Measurements from ENCODE around the gene HIPK3. TPM values are rescaled to one million over a fixed set of nuclear protein-coding genes. Genes with fewer than 3 reads are reported as not detected.

The HIPK3 gene
- total RNA-seq, 2 donors from 2014 or later = 31.6 to 33.2 TPM

DNA sequence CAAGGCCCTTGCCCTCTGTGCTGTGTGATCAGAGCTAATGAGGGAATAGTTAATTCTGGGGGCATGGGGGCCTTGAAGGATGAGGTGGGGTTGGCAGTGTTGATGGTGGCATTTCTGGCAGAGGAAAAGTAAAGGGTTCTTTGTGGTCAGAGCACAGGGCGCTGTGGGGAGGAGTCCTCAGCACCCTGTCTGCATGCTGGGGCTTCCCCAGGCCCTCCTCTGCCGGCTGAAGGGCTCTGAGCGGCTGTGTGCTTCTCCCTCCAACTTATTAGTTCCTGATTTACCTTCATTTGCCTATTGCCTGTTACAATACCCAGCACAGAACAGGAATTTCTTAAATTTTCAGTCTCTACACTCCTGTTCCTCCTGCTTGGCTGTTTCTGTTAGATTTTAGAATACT, 122.8 kb downstream of the HIPK3 start:
- Histone ChIP-seq H3K9ac (ENCODE audit: extremely low read depth, low read length, poor library complexity, severe bottlenecking) (no peak overlapping the region), H3K27ac (ENCODE audit: low read depth, low read length) (no peak overlapping the region), H3K4me3 (ENCODE audit: low read length) (no peak overlapping the region), H3K36me3 (ENCODE audit: control insufficient read depth, insufficient read depth, low read length) (no peaks in the 10 kb centered on the region), H3K4me1 (ENCODE audit: control insufficient read depth, insufficient read depth, low read length) (peaks cover 3% of the 10 kb centered on the region), H3K9me3 (ENCODE audit: control insufficient read depth, low read length) (no peaks in the 10 kb centered on the region), H3K27me3 (ENCODE audit: control insufficient read depth, insufficient read depth, low read length, poor library complexity, severe bottlenecking) (peaks cover 33% of the 10 kb centered on the region)
- Mint-ChIP-seq H3K27me3 (ENCODE audit: insufficient read depth) (peaks cover 45% of the 10 kb centered on the region), H3K27ac (no peak overlapping the region), H3K4me1 (peaks cover 3% of the 10 kb centered on the region), H3K9me3 (no peaks in the 10 kb centered on the region), H3K4me3 (no peak overlapping the region), H3K36me3 (ENCODE audit: low read depth) (no peaks in the 10 kb centered on the region)
- DNase-seq = no peak
- TF ChIP-seq, protein P1, sequence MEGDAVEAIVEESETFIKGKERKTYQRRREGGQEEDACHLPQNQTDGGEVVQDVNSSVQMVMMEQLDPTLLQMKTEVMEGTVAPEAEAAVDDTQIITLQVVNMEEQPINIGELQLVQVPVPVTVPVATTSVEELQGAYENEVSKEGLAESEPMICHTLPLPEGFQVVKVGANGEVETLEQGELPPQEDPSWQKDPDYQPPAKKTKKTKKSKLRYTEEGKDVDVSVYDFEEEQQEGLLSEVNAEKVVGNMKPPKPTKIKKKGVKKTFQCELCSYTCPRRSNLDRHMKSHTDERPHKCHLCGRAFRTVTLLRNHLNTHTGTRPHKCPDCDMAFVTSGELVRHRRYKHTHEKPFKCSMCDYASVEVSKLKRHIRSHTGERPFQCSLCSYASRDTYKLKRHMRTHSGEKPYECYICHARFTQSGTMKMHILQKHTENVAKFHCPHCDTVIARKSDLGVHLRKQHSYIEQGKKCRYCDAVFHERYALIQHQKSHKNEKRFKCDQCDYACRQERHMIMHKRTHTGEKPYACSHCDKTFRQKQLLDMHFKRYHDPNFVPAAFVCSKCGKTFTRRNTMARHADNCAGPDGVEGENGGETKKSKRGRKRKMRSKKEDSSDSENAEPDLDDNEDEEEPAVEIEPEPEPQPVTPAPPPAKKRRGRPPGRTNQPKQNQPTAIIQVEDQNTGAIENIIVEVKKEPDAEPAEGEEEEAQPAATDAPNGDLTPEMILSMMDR (conservative IDR thresholded peaks at IDR 0.05) = no peak
- WGBS, 2 experiments (ENCODE audit: insufficient coverage in 1 of 2, insufficient read length in 1 of 2) = 60 to 86% methylated on average over 1 to 3 of the region's 3 CpGs

DNA sequence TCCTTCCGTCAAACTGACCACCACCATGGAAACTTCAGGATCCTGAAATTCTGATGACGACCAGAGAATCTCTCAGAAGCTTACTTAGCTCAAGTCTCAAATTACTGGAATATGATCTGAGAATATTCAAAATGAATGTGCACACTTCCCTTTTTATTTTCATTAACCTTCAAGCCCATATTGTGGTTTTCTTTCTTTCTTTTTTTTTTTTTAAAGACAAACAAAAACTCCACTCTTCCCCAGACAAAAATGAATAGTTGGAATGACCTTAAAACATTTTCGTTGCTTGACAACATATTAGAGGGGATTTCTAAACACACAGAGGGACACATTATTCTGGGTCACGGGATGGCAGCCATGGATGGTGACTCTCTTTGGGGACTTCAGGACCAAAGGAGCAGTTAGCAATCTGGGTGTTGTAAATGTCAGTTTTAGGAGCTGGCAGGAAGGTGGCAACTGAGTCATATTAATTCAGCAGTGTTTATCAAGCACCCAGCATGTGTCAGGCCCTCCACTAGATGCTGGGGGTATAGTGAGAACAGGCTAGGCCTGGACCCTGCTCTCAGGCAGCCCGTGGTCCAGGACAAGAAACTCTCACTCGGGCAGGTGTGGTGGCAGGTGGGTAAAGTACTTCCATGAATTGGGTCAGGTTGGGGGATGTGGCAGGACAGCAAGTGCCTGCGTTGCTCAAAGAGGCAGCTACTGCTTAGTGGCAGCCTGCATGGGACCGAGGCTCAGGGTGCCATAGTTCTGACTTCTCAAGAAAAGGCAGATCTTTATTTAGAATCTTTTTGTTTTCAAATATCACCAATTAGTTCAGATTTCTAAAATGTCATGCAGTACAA, 126.1 kb downstream of the HIPK3 start:
- peaks cover 21% of the 10 kb centered on the region for H3K27me3 Mint-ChIP-seq (ENCODE audit: insufficient read depth)
- H3K9ac ChIP-seq (ENCODE audit: extremely low read depth, low read length, poor library complexity, severe bottlenecking) = no peak overlapping the region
- H3K4me3 Mint-ChIP-seq = no peak overlapping the region
- H3K27me3 ChIP-seq (ENCODE audit: control insufficient read depth, insufficient read depth, low read length, poor library complexity, severe bottlenecking) = peaks cover 11% of the 10 kb centered on the region
- H3K36me3 ChIP-seq (ENCODE audit: control insufficient read depth, insufficient read depth, low read length) = no peaks in the 10 kb centered on the region
- 89% methylated on average over 6 to 8 of the region's 8 CpGs for WGBS, 2 experiments (ENCODE audit: insufficient coverage in 1 of 2, insufficient read length in 1 of 2)
- H3K4me1 Mint-ChIP-seq = peaks cover 3% of the 10 kb centered on the region
- TF ChIP-seq, protein P1 (conservative IDR thresholded peaks at IDR 0.05) = no peak
- no peaks in the 10 kb centered on the region for H3K36me3 Mint-ChIP-seq (ENCODE audit: low read depth)
- H3K4me3 ChIP-seq (ENCODE audit: low read length) = no peak overlapping the region
- peaks cover 13% of the 10 kb centered on the region for H3K9me3 ChIP-seq (ENCODE audit: control insufficient read depth, low read length)
- H3K9me3 Mint-ChIP-seq = peaks cover 5% of the 10 kb centered on the region
- H3K27ac Mint-ChIP-seq = no peak overlapping the region
- no peaks in the 10 kb centered on the region for H3K4me1 ChIP-seq (ENCODE audit: control insufficient read depth, insufficient read depth, low read length)
- DNase-seq = no peak
- no peak overlapping the region for H3K27ac ChIP-seq (ENCODE audit: low read depth, low read length)

DNA sequence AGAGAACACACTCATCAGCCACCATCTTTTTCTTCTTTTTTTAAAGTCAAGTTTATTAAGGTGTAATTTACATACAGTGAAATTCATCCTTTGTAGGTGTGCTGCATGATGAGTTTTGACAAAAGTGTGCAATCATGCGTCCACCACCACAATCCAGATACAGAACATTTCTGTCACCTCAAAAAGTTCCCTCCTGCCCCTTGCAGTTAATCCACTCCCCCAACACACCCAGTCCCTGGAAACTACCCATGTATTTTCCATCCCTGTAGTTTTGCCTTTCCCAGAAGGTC, 126.7 kb downstream of the HIPK3 start:
- no peak overlapping the region for H3K27ac ChIP-seq (ENCODE audit: low read depth, low read length)
- no peaks in the 10 kb centered on the region for H3K36me3 ChIP-seq (ENCODE audit: control insufficient read depth, insufficient read depth, low read length)
- H3K27me3 Mint-ChIP-seq (ENCODE audit: insufficient read depth) = peaks cover 15% of the 10 kb centered on the region
- H3K27ac Mint-ChIP-seq = no peak overlapping the region
- H3K4me3 Mint-ChIP-seq = no peak overlapping the region
- WGBS, 2 experiments (ENCODE audit: insufficient coverage in 1 of 2, insufficient read length in 1 of 2) = 80 to 92% methylated on average over 1 of the region's 1 CpG
- no peaks in the 10 kb centered on the region for H3K36me3 Mint-ChIP-seq (ENCODE audit: low read depth)
- TF ChIP-seq, protein P1 (conservative IDR thresholded peaks at IDR 0.05) = no peak
- no peak overlapping the region for H3K4me3 ChIP-seq (ENCODE audit: low read length)
- H3K27me3 ChIP-seq (ENCODE audit: control insufficient read depth, insufficient read depth, low read length, poor library complexity, severe bottlenecking) = peaks cover 8% of the 10 kb centered on the region
- DNase-seq = no peak
- H3K4me1 ChIP-seq (ENCODE audit: control insufficient read depth, insufficient read depth, low read length) = no peaks in the 10 kb centered on the region
- H3K9ac ChIP-seq (ENCODE audit: extremely low read depth, low read length, poor library complexity, severe bottlenecking) = no peak overlapping the region
- H3K4me1 Mint-ChIP-seq = peaks cover 3% of the 10 kb centered on the region
- H3K9me3 Mint-ChIP-seq = peaks cover 5% of the 10 kb centered on the region
- peaks cover 13% of the 10 kb centered on the region for H3K9me3 ChIP-seq (ENCODE audit: control insufficient read depth, low read length)
